K562 (cell line): ENCODE measurements around the gene NAXD. TPM values are rescaled to one million over a fixed set of nuclear protein-coding genes. Genes with fewer than 3 reads are reported as not detected.

Experiments used
- ATAC-seq: fragments of 200-7000 bp; cut with Tn5 transposase; 3 replicates; pipeline ENCODE4 v1.9.1; 2020; ENCODE audit warnings: moderate library complexity
- BruUV-seq: library from RNA; stranded (reverse); fragments of 400-500 nt; replicated peaks from 2 replicates; lab custom pipeline; 2021; lab: Mats Ljungman, UMichigan
- CTCF ChIA-PET: fragments of 300-600 bp; formaldehyde crosslinking; extraction: SDS; loops from one replicate; lab custom pipeline; 2021; ENCODE audit warnings: low intra/inter-chr PET ratio; lab: Yijun Ruan, JAX
- POLR2A ChIA-PET: fragments of 300-600, 350-650 bp; sonication (Branson Sonifier 250); formaldehyde crosslinking; extraction: SDS; loops from one replicate; lab custom pipeline; 2021; ENCODE audit warnings: antibody characterized with exemption, inconsistent platforms; lab: Yijun Ruan, JAX
- DNase-seq, 4 experiments: peaks; one replicate each; pipeline versions ENCODE4 v3.0.0 to v3.0.0-alpha.2; 2011 to 2018; ENCODE audit warnings: low spot score in 3 of 4, mixed read lengths in 3 of 4; ENCODE audit errors: extremely low read depth in 1 of 4
- FAIRE-seq: peaks from 2 replicates; lab custom pipeline; 2011; peaks lifted over from hg19 to GRCh38; lab: Jason Lieb, UNC
- H2AFZ ChIP-seq: 2 replicates; pipeline ENCODE4 v1.6.0; 2011; ENCODE audit warnings: low read depth, low read length, control low read depth, inconsistent platforms
- H3K27ac ChIP-seq: fragments of 200-600 bp; 3 replicates; pipeline ENCODE4 v1.8.0; 2011; ENCODE audit warnings: low read depth, mild to moderate bottlenecking, control low read depth, inconsistent platforms, low read length, moderate library complexity, mixed read lengths; ENCODE audit errors: extremely low read depth
- H3K27me3 ChIP-seq, 2 experiments: fragments of 300-600 bp in 1 of 2; 2 replicates in 1 of 2; 3 replicates in 1 of 2; pipeline versions ENCODE4 v1.6.0 to v1.8.0; 2011; ENCODE audit warnings: inconsistent platforms in 2 of 2, low read length in 2 of 2, mild to moderate bottlenecking in 1 of 2, mixed read lengths in 1 of 2, moderate library complexity in 1 of 2; ENCODE audit not compliant: control insufficient read depth in 2 of 2, insufficient read depth in 2 of 2
- H3K36me3 ChIP-seq: fragments of 300-600 bp; 3 replicates; pipeline ENCODE4 v1.8.0; 2011; ENCODE audit warnings: mild to moderate bottlenecking, low read length, inconsistent platforms; ENCODE audit not compliant: control insufficient read depth, insufficient read depth
- H3K4me1 ChIP-seq, 2 experiments: fragments of 200-600 bp in 1 of 2; replicated peaks in 1 of 2; 2 replicates in 1 of 2; 3 replicates in 1 of 2; pipeline versions ENCODE4 v1.5.1 to v1.8.0; 2011; ENCODE audit warnings: inconsistent platforms in 2 of 2, low read length in 2 of 2, mild to moderate bottlenecking in 1 of 2, mixed read lengths in 1 of 2, moderate library complexity in 1 of 2; ENCODE audit not compliant: control insufficient read depth in 2 of 2, insufficient read depth in 2 of 2
- H3K4me2 ChIP-seq: 2 replicates; pipeline ENCODE4 v1.6.1; 2011; ENCODE audit warnings: low read length, control low read depth, inconsistent platforms, mixed read lengths; ENCODE audit not compliant: insufficient read depth
- H3K4me3 ChIP-seq: fragments of 200-600 bp; sonication (generic), shearing (Covaris generic); 2 replicates; pipeline ENCODE4 v1.5.1; 2016; ENCODE audit warnings: control low read depth, inconsistent platforms
- H3K79me2 ChIP-seq: fragments of 200-600 bp; 3 replicates; pipeline ENCODE4 v1.8.0; 2011; ENCODE audit warnings: low read length, inconsistent platforms; ENCODE audit not compliant: control insufficient read depth, insufficient read depth
- H3K9ac ChIP-seq, 2 experiments: 2 replicates each; pipeline versions ENCODE4 v1.6.0 to v1.6.1; 2011; ENCODE audit warnings: low read depth in 2 of 2, low read length in 2 of 2, control low read depth in 1 of 2, inconsistent platforms in 1 of 2, mild to moderate bottlenecking in 1 of 2, mixed read lengths in 1 of 2; ENCODE audit not compliant: insufficient read depth in 1 of 2
- H3K9me1 ChIP-seq: one replicate; pipeline ENCODE4 v1.6.0; 2011; ENCODE audit warnings: inconsistent platforms, mild to moderate bottlenecking, low read length, moderate library complexity; ENCODE audit not compliant: control insufficient read depth, insufficient read depth
- H3K9me3 ChIP-seq: replicated peaks from 2 replicates; pipeline ENCODE4 v1.5.1; 2011; ENCODE audit warnings: low read depth, low read length, inconsistent platforms; ENCODE audit not compliant: control insufficient read depth, insufficient read depth
- H4K20me1 ChIP-seq: replicated peaks from 2 replicates; pipeline ENCODE4 v1.6.1; 2011; ENCODE audit warnings: low read length, inconsistent platforms, mixed read lengths; ENCODE audit not compliant: control insufficient read depth, insufficient read depth
- ASH1L ChIP-seq: fragments of 450-650 bp; IDR thresholded peaks from 2 replicates; pipeline ENCODE4 v1.6.1; 2018; ENCODE audit warnings: borderline replicate concordance, mild to moderate bottlenecking, low read depth; ENCODE audit not compliant: partially characterized antibody
- CREBBP ChIP-seq: IDR thresholded peaks from one replicate; pipeline ENCODE4 v1.6.1; 2012; ENCODE audit warnings: low read depth, mild to moderate bottlenecking, control low read depth, inconsistent platforms, low read length
- FOXA1 ChIP-seq: fragments of 450-650 bp; IDR thresholded peaks from 2 replicates; pipeline ENCODE4 v1.6.1; 2016; ENCODE audit warnings: mild to moderate bottlenecking, borderline replicate concordance
- HDAC6 ChIP-seq: IDR thresholded peaks from 2 replicates; pipeline ENCODE4 v1.6.1; 2012; ENCODE audit warnings: low read depth, mild to moderate bottlenecking, control low read depth, inconsistent platforms, low read length, moderate library complexity
- HINFP ChIP-seq: fragments of 450-650 bp; conservative IDR thresholded peaks from 2 replicates; pipeline ENCODE4 v1.6.1; 2016; ENCODE audit warnings: missing genetic modification characterization, low read depth, mild to moderate bottlenecking, control low read depth, missing compliant biosample characterization
- NR1H2 ChIP-seq: sonication (generic); formaldehyde crosslinking; IDR thresholded peaks from 2 replicates; pipeline ENCODE4 v1.4.0; 2020; ENCODE audit warnings: mild to moderate bottlenecking, missing genetic modification reagents
- POLR2A ChIP-seq: fragments of 450-650 bp; conservative IDR thresholded peaks from 2 replicates; pipeline ENCODE4 v1.6.1; 2016
- RB1 ChIP-seq: fragments of 450-650 bp; IDR thresholded peaks from 2 replicates; pipeline ENCODE4 v1.6.1; 2017; ENCODE audit warnings: low read depth, mild to moderate bottlenecking
- RBM22 ChIP-seq: fragments of 200-400 bp; formaldehyde crosslinking; IDR thresholded peaks from 2 replicates; pipeline ENCODE4 v1.6.1; 2018; ENCODE audit warnings: low read length, low read depth; ENCODE audit not compliant: poor library complexity, severe bottlenecking
- SIX5 ChIP-seq, 2 experiments: IDR thresholded peaks; 2 replicates each; pipeline ENCODE4 v1.6.1; 2011; ENCODE audit warnings: low read length in 2 of 2, borderline replicate concordance in 1 of 2, low read depth in 1 of 2, mild to moderate bottlenecking in 1 of 2, moderate library complexity in 1 of 2; ENCODE audit not compliant: insufficient read depth in 1 of 2
- TBP ChIP-seq: optimal IDR thresholded peaks from 2 replicates; pipeline ENCODE3; 2011; ENCODE audit warnings: low read depth, low read length, improper control_type of control experiment
- ZNF121 ChIP-seq: sonication (generic); formaldehyde crosslinking; conservative IDR thresholded peaks from 2 replicates; pipeline ENCODE4 v1.8.0; 2022; ENCODE audit warnings: missing genetic modification reagents
- ZNF165 ChIP-seq: fragments of 250-450 bp; sonication (Bioruptor Pico); IDR thresholded peaks from 2 replicates; pipeline ENCODE4 v1.4.0; 2020; ENCODE audit warnings: borderline replicate concordance
- ZNF511 ChIP-seq: sonication (generic); formaldehyde crosslinking; IDR thresholded peaks from 2 replicates; pipeline ENCODE4 v1.8.0; 2022; ENCODE audit warnings: mild to moderate bottlenecking, missing genetic modification reagents
- ZNF584 ChIP-seq: fragments of 200-800 bp; sonication (Bioruptor generic); IDR thresholded peaks from 2 replicates; pipeline ENCODE4 v1.6.1; 2016; ENCODE audit warnings: low read depth, mild to moderate bottlenecking, missing genetic modification characterization, missing compliant biosample characterization
- ZNF77 ChIP-seq: fragments of 250-450 bp; sonication (Bioruptor Pico); IDR thresholded peaks from 2 replicates; pipeline ENCODE4 v1.5.0; 2020
- WGBS: fragments of 100-300 bp; shearing (Covaris generic); methylation state at CpG from one replicate; pipeline ENCODE4 v1.1.6; 2016; ENCODE audit warnings: low coverage, mixed read lengths; ENCODE audit not compliant: insufficient coverage; ENCODE audit errors: missing lambda C conversion rate; 5-methylcytosine and 5-hydroxymethylcytosine counted together
- in situ Hi-C: fragments of 300-500 bp; cut with MboI; formaldehyde crosslinking; loops from 4 replicates; pipeline ENCODE4 v1.15.0; 2018; ENCODE audit warnings: inconsistent platforms, mixed read lengths
- intact Hi-C: fragments of 100-400 bp; cut with micrococcal nuclease; formaldehyde crosslinking; loops from 2 replicates; pipeline ENCODE4 v1.14.2; 2022
- polyA plus RNA-seq, 8 experiments: library from polyadenylated mRNA; depleted of rRNA in 4 of 8; stranded (reverse) in 5 of 8; unstranded in 3 of 8; fragments of >200 nt; fragmentation: Nextera tagmentation in 2 of 8; fragmentation: Illumina TruSeq in 1 of 8; extraction: Ambion mirVana in 2 of 8; extraction: Trizol in 1 of 8; gene quantifications; 2 replicates each; pipeline versions ENCODE4 v1.2.1 to v1.2.3, GENCODE V29; 2011 to 2014; ENCODE audit warnings: inconsistent platforms in 1 of 8, missing spikeins in 1 of 8
- total RNA-seq, 7 experiments: library from RNA; depleted of rRNA in 6 of 7; stranded (reverse); fragments of >200 nt in 6 of 7; fragmentation: Illumina TruSeq in 2 of 7; extraction: Trizol in 2 of 7; gene quantifications; 2 replicates each; pipeline versions ENCODE4 v1.2.1 to v1.2.3, GENCODE V29; 2011 to 2021; ENCODE audit warnings: low replicate concordance in 1 of 7

The NAXD gene
- total and polyA plus RNA-seq, 9 of the 15 experiments (the other 6 are each of a cell fraction or from before 2014, with no cell fraction given), result 0.59 to 20.6 (median 13.0) TPM

- TF ChIP-seq ZNF121 (CRISPR knock-in tag) (no peak), POLR2A (no peak)
Measured at GRCh38 chr13:110650436-110650835, 35.1 kb downstream of the NAXD start (continued).

GRCh38 chr13:110651271-110651670 lies 35.9 kb downstream of the NAXD start:
- Histone ChIP-seq H3K9me3 (no peaks in the 10 kb centered on the region), H3K27ac (no peak overlapping the region)
- intact Hi-C loops, result no loop called here
- no peak for TF ChIP-seq ASH1L
- TF ChIP-seq RBM22, result no peak
- no peak for TF ChIP-seq POLR2A
- TF ChIP-seq CREBBP, result no peak
- no peak for TF ChIP-seq RB1
- no peak for TF ChIP-seq ZNF511 (CRISPR knock-in tag)
- no peak for TF ChIP-seq ZNF165 (CRISPR knock-in tag)
- TF ChIP-seq ZNF584 (CRISPR knock-in tag), result no peak
- TF ChIP-seq HDAC6, result no peak
- no peak for TF ChIP-seq ZNF77
- no peak for TF ChIP-seq FOXA1
- TF ChIP-seq HINFP (tag), result no peak
- TF ChIP-seq NR1H2, result no peak
- TF ChIP-seq SIX5 (IDR thresholded peaks at IDR 0.05; ENCODE audit: borderline replicate concordance in 1 of 2, insufficient read depth in 1 of 2, low read depth in 1 of 2, low read length in 2 of 2), result no peak
- no peak for TF ChIP-seq TBP
- TF ChIP-seq, all 486 proteins: peak for 0
- ATAC-seq, result no peak
- BruUV-seq, result no TSS peak
- no peak for FAIRE-seq
- no peak overlapping the region for H3K4me3 ChIP-seq
- no peaks in the 10 kb centered on the region for H3K27me3 ChIP-seq
- H3K4me2 ChIP-seq, result no peak overlapping the region
- H4K20me1 ChIP-seq, result no peaks in the 10 kb centered on the region
- no peak for DNase-seq
- peaks cover 3% of the 10 kb centered on the region for H3K9me1 ChIP-seq
- in situ Hi-C loops, result no loop called here
- ChIA-PET CTCF (no interaction called here), POLR2A (interaction anchor here (0.6 to 0.9 kb wide), 2 partner anchors 8 to 11 kb away, joined by 3 read pairs; no protein-coding TSS in a partner anchor)
- H2AFZ ChIP-seq, result no peak overlapping the region
- WGBS, result 89% methylated on average over 8 of the region's 14 CpGs
- H3K9ac ChIP-seq, result no peak overlapping the region; a peak in 1 of 4 replicates
- H3K36me3 ChIP-seq, result peaks cover 27% of the 10 kb centered on the region; the same call in 1 of the 3 replicates
- H3K79me2 ChIP-seq, result no peaks in the 10 kb centered on the region
- peaks cover 4 to 18% of the 10 kb centered on the region in 2 experiments; a peak in 4 of 5 replicates for H3K4me1 ChIP-seq
